Measurements from ENCODE around the gene MYO3B.

Gene MYO3B

GRCh38 chr2:170305711-170306110, 127.8 kb downstream of the MYO3B start:
- DNase-seq (ENCODE audit: low read depth): no peak

- no peak for DNase-seq (ENCODE audit: low read depth)
These were observed 128.4 kb downstream of the MYO3B start for GRCh38 chr2:170306293-170306873.

- DNase-seq (ENCODE audit: low read depth): no peak
These were observed 129.1 kb downstream of the MYO3B start for GRCh38 chr2:170307052-170307451.

GRCh38 chr2:170307555-170308351, 129.8 kb downstream of the MYO3B start:
- DNase-seq (ENCODE audit: low read depth): no peak

- DNase-seq (ENCODE audit: low read depth): no peak
These were observed 133.0 kb downstream of the MYO3B start for GRCh38 chr2:170310876-170311502.

GRCh38 chr2:170313347-170313991, 135.5 kb downstream of the MYO3B start:
- no peak for DNase-seq (ENCODE audit: low read depth)

GRCh38 chr2:170313992-170314348, 136.0 kb downstream of the MYO3B start:
- no peak for DNase-seq (ENCODE audit: low read depth)

GRCh38 chr2:170314744-170315447, 136.9 kb downstream of the MYO3B start:
- no peak for DNase-seq (ENCODE audit: low read depth)

- DNase-seq (ENCODE audit: low read depth): no peak
These were observed 143.0 kb downstream of the MYO3B start for GRCh38 chr2:170320948-170321347.

- no peak for DNase-seq (ENCODE audit: low read depth)
These were observed 143.6 kb downstream of the MYO3B start for GRCh38 chr2:170321526-170321925.

- no peak for DNase-seq (ENCODE audit: low read depth)
These were observed 144.3 kb downstream of the MYO3B start for GRCh38 chr2:170322140-170322766.

GRCh38 chr2:170323743-170324142, 145.8 kb downstream of the MYO3B start:
- no peak for DNase-seq (ENCODE audit: low read depth)

- no peak for DNase-seq (ENCODE audit: low read depth)
These were observed 146.7 kb downstream of the MYO3B start for GRCh38 chr2:170324640-170325046.

GRCh38 chr2:170330881-170331280, 152.9 kb downstream of the MYO3B start:
- DNase-seq (ENCODE audit: low read depth): no peak

- DNase-seq (ENCODE audit: low read depth): no peak
These were observed 154.9 kb downstream of the MYO3B start for GRCh38 chr2:170332676-170333402.

- no peak for DNase-seq (ENCODE audit: low read depth)
These were observed 157.4 kb downstream of the MYO3B start for GRCh38 chr2:170335351-170335750.

GRCh38 chr2:170336408-170336807, 158.5 kb downstream of the MYO3B start:
- no peak for DNase-seq (ENCODE audit: low read depth)

GRCh38 chr2:170336916-170337315, 159.0 kb downstream of the MYO3B start:
- DNase-seq (ENCODE audit: low read depth): no peak

- DNase-seq (ENCODE audit: low read depth): no peak
These were observed 161.4 kb downstream of the MYO3B start for GRCh38 chr2:170339322-170339721.

GRCh38 chr2:170339750-170340692, 162.1 kb downstream of the MYO3B start:
- DNase-seq (ENCODE audit: low read depth): no peak

All from stimulated activated CD4-positive, alpha-beta T cell treated with anti-CD3 and anti-CD28 coated beads, Interleukin-2, amount 100 ng/mL, for 4 hours (primary cell).